T-helper 17 cell (primary cell): ENCODE measurements around the gene MICAL3. TPM values are rescaled to one million over a fixed set of nuclear protein-coding genes. Genes with fewer than 3 reads are reported as not detected.

Experiments used
- ATAC-seq: fragments of 150-1000 bp; cut with Tn5 transposase; 2 replicates; pipeline ENCODE4 v1.10.0; 2021; ENCODE audit warnings: mild to moderate bottlenecking, moderate library complexity
- DNase-seq, 3 donors: peaks; one replicate each; pipeline versions ENCODE4 v3.0.0 to v3.0.0-alpha.2; 2020 to 2021
- H3K9me3 ChIP-seq: one replicate; pipeline ENCODE4 v1.7.0; 2013; ENCODE audit warnings: low read length, mild to moderate bottlenecking; ENCODE audit not compliant: control insufficient read depth, poor library complexity, severe bottlenecking
- H3K27ac Mint-ChIP-seq: one replicate; pipeline ENCODE4 v1.8.0; 2022; ENCODE audit warnings: mild to moderate bottlenecking, moderate library complexity, mixed read lengths
- H3K27me3 Mint-ChIP-seq: one replicate; pipeline ENCODE4 v1.8.0; 2022; ENCODE audit warnings: mixed read lengths
- H3K36me3 Mint-ChIP-seq: one replicate; pipeline ENCODE4 v1.8.0; 2022; ENCODE audit warnings: low read depth, mixed read lengths
- H3K4me1 Mint-ChIP-seq: one replicate; pipeline ENCODE4 v1.8.0; 2022; ENCODE audit warnings: mild to moderate bottlenecking, mixed read lengths
- H3K4me3 Mint-ChIP-seq: one replicate; pipeline ENCODE4 v1.8.0; 2022; ENCODE audit warnings: mild to moderate bottlenecking, moderate library complexity, mixed read lengths
- total RNA-seq, 4 donors: library from RNA in 2 of 4; stranded (reverse) in 2 of 4; gene quantifications; one replicate each; pipeline ENCODE4 v1.2.3 and lab custom pipeline; 2022 to 2026

Gene MICAL3
- total RNA-seq, 2 donors from 2014 or later: 28.9 to 37.0 TPM

DNA sequence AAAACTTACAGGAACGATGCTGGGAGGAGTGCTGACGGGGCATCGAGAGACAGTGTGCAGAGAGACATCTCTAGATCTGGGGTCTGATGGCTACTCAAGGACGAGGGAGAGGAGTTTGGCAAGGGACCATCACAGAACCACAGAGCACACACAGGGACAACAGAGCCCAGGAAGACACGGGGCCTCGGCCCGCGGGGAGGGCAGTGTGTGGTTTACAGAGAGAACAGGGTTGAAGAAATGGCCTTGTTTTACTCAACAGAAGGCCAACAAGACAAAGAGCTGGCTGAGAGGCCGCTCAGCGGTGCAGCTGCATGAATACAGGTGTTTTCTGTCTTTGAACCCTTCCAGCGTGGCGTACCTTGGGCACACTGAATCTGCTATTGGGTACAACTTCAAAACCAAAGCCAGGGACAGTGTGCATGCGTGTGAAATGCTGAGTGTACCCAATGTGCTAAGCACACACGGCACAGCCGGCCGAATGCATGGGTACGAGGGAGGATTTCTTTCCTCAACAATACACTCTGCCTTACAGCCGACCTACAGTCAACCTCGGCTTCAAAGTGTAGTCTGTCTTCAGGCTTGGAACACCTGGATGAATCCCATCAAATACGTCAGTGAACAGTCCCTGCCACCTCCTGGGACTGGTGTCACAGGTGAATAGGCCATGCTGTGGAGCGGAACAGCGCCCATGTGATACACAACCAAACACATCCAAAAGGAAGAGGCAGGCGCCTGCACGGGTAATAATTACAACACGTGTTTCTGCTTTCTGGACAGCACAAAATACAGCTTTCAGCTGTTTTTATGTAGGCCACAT is 229.4 kb downstream of the MICAL3 start:
- H3K36me3 Mint-ChIP-seq: no peaks in the 10 kb centered on the region
- ATAC-seq: no peak

GRCh38 chr22:17792854-17793434 is 231.4 kb downstream of the MICAL3 start:
- H3K27me3 Mint-ChIP-seq: no peaks in the 10 kb centered on the region
- H3K27ac Mint-ChIP-seq: no peak overlapping the region
- peaks cover 6% of the 10 kb centered on the region for H3K4me1 Mint-ChIP-seq
- ATAC-seq (no peak), DNase-seq (no peak)
- H3K36me3 Mint-ChIP-seq: no peaks in the 10 kb centered on the region
- no peak overlapping the region for H3K4me3 Mint-ChIP-seq
- no peaks in the 10 kb centered on the region for H3K9me3 ChIP-seq

More for the DNA sequence above, 229.4 kb downstream of the MICAL3 start:
- Mint-ChIP-seq H3K4me3 (no peak overlapping the region), H3K27me3 (no peaks in the 10 kb centered on the region), H3K27ac (peak overlapping the region; percentile 34), H3K4me1 (peaks cover 9% of the 10 kb centered on the region)
- DNase-seq: no peak
- no peaks in the 10 kb centered on the region for H3K9me3 ChIP-seq

DNA sequence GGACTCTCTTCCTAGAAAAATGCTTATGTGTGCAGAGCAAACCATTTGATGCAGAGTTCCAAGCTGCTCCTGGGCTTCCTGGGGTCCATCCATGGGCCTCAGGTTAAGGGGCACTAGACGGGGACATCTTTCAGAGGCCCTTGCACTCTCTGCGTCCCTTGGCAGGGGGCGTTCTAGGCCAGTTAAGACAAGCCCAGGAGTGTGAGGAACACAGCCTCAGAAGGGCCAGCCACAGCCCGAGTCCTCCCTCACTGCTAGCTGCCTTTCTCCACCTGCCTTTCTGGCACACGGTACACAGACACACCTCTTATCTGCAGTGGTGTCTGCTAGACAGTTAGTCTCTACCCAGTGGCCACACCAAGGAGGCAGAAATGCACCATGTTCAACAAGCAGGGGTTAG is 232.1 kb downstream of the MICAL3 start:
- Mint-ChIP-seq H3K4me3 (no peak overlapping the region), H3K36me3 (no peaks in the 10 kb centered on the region), H3K27ac (no peak overlapping the region), H3K4me1 (peaks cover 6% of the 10 kb centered on the region), H3K27me3 (no peaks in the 10 kb centered on the region)
- ATAC-seq: no peak
- H3K9me3 ChIP-seq: no peaks in the 10 kb centered on the region
- no peak for DNase-seq

GRCh38 chr22:17791196-17791595 is 233.2 kb downstream of the MICAL3 start:
- H3K4me1 Mint-ChIP-seq: peaks cover 6% of the 10 kb centered on the region
- DNase-seq: no peak
- H3K36me3 Mint-ChIP-seq: no peaks in the 10 kb centered on the region

GRCh38 chr22:17789379-17790200 is 234.8 kb downstream of the MICAL3 start:
- H3K4me1 Mint-ChIP-seq: peaks cover 1% of the 10 kb centered on the region
- ATAC-seq: no peak
- H3K27ac Mint-ChIP-seq: no peak overlapping the region
- no peak for DNase-seq
- no peak overlapping the region for H3K4me3 Mint-ChIP-seq
- H3K36me3 Mint-ChIP-seq: no peaks in the 10 kb centered on the region
- H3K9me3 ChIP-seq: no peaks in the 10 kb centered on the region
- H3K27me3 Mint-ChIP-seq: no peaks in the 10 kb centered on the region

More at GRCh38 chr22:17791196-17791595, 233.2 kb downstream of the MICAL3 start:
- no peak overlapping the region for H3K4me3 Mint-ChIP-seq
- no peak overlapping the region for H3K27ac Mint-ChIP-seq
- no peaks in the 10 kb centered on the region for H3K27me3 Mint-ChIP-seq
- no peak for ATAC-seq
- no peaks in the 10 kb centered on the region for H3K9me3 ChIP-seq

DNA sequence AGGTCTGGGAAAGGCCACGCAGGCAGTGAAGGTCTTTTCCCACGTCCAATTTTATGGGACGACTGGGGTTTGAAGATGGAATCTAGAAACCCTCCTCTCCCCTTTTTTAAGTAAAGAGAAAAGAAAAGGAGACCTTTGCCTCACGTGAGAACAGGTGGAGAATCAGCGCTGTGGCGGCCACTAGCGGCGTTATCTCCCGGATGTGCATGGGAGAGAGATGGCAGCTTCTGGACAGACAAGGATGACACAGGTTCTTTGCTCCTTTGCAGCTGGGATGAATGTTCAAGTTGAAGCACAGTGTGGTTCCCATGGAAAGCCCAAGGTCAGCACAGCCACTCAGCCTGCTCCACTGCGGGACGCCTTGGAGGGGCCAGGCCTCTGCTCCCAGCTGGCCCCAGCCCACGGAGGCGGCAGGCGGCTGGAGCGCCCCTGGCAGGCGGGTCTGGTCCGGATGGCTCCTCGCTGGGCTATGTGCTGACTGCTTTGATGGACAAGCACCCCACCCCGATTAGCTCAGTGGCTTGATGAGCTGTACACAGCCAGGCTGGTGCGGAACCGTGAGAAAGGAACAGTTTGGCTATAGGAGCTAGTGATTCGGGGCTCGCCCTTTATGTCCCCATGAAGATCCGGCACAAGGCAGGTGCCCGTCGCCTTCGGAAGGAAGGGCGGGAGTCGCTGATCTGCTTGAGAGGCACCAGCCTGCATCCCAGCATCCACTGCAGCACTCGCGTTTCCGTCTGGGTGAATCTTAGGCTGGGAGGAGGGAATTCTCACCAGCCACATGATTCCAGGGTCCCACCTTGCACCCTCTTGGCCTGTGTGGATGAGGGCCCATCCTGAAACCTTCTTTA is 235.6 kb downstream of the MICAL3 start:
- no peak for ATAC-seq

GRCh38 chr22:17787716-17788330 is 236.5 kb downstream of the MICAL3 start:
- Mint-ChIP-seq H3K27me3 (no peaks in the 10 kb centered on the region), H3K4me3 (no peak overlapping the region), H3K27ac (peak overlapping the region; percentile 63), H3K4me1 (no peaks in the 10 kb centered on the region), H3K36me3 (no peaks in the 10 kb centered on the region)
- ATAC-seq (peak; percentile 32), DNase-seq (no peak)
- no peaks in the 10 kb centered on the region for H3K9me3 ChIP-seq

More for the DNA sequence above, 235.6 kb downstream of the MICAL3 start:
- no peak for DNase-seq
- Mint-ChIP-seq H3K4me3 (no peak overlapping the region), H3K4me1 (no peaks in the 10 kb centered on the region), H3K27ac (peak overlapping the region; percentile 63), H3K36me3 (no peaks in the 10 kb centered on the region), H3K27me3 (no peaks in the 10 kb centered on the region)
- no peaks in the 10 kb centered on the region for H3K9me3 ChIP-seq

GRCh38 chr22:17787241-17787640 is 237.1 kb downstream of the MICAL3 start:
- no peak for DNase-seq
- Mint-ChIP-seq H3K4me3 (no peak overlapping the region), H3K36me3 (no peaks in the 10 kb centered on the region), H3K27ac (peak overlapping the region; percentile 63), H3K4me1 (no peaks in the 10 kb centered on the region), H3K27me3 (no peaks in the 10 kb centered on the region)
- no peaks in the 10 kb centered on the region for H3K9me3 ChIP-seq
- no peak for ATAC-seq

DNA sequence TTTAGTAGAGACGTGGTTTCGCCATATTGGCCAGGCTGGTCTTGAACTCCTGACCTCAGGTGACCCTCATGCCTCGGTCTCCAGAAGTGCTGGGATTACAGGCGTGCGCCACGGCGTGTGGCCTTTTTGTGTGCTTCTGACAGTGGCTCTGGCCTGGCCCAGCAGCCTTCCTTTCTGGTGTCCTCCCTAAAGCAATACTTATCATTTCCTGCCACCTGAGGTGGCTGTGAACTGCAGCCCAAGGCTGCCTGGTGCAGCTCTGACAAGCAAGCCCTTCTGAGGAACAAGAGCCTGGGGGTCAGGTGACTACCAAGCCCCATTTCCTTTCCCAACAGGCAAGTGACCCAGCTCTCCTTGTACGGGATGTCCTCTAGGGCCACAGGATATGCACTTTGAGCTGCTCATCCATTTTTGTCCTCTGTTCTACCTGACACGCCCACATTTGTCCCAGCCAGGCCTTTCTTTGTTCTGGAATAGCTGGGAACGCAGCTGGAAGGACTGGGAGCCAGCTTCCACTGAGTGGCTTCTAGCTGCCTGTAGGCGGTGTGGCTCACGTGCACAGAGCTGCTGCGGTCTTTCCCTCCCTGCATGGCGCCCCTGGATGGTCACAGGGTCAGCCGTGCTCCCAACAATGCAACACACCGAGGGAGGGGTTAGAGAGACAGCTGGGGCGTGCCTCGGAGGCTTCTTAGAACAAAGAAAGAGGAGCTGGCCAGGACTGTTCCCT is 237.8 kb downstream of the MICAL3 start:
- H3K9me3 ChIP-seq: no peaks in the 10 kb centered on the region
- no peak for ATAC-seq
- H3K36me3 Mint-ChIP-seq: no peaks in the 10 kb centered on the region
- no peak overlapping the region for H3K27ac Mint-ChIP-seq
- no peaks in the 10 kb centered on the region for H3K27me3 Mint-ChIP-seq
- DNase-seq: no peak
- peaks cover 2% of the 10 kb centered on the region for H3K4me1 Mint-ChIP-seq
- H3K4me3 Mint-ChIP-seq: no peak overlapping the region

DNA sequence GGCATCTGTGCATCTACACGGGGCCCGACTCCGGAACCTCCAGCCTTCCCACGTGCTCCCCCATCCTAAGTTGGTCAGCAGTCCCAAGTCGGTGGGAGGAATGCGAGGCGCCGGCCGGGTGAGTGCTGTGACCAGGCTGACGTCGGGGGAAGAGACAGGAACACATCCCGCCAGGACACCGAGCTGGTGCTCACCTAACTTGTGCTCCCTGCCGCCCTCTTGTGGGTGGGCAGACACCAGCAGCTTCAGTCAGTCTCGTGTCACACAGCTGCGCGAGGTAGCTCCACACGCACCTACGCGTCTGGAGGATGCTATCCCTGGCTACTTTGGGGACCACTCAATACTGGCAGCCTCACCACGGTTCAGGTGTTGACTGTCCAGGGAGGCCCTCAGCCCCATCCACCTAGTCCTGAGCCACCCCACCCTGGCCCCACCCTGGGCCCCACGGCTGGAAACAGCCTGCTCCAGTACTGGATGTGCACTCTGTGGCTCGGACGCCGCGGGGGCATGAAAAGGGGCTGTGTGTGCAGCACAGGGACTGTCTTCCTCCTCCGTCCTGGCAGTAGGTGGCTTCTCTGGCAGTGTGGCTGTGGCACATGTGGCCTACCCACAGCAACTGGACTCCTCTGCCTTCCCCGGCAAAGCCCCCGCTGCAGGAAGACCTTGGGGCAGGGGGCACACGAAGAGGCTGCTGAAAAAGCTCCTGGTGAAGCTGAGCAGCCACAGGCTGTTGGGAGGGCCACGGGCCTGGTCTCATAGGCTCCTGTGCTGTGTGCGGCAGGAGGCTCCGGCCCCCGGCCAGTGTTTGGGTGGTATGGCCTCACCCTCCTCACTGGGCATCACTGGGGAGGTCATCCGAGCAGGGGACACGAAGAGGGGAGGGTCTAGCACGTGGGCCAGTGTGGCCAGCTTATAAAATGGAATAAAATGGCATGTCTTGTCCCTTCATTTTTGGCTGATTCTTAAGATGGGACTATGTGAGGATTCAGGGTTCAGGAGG is 238.9 kb downstream of the MICAL3 start:
- Mint-ChIP-seq H3K4me3 (no peak overlapping the region), H3K36me3 (no peaks in the 10 kb centered on the region), H3K27ac (no peak overlapping the region), H3K4me1 (peaks cover 7% of the 10 kb centered on the region), H3K27me3 (no peaks in the 10 kb centered on the region)
- no peaks in the 10 kb centered on the region for H3K9me3 ChIP-seq
- DNase-seq: peak; percentile 56 to 68 (median 57)
- ATAC-seq: peak; percentile 32

GRCh38 chr22:17784776-17785175 is 239.6 kb downstream of the MICAL3 start:
- no peak overlapping the region for H3K4me3 Mint-ChIP-seq

More at GRCh38 chr22:17784776-17785175, 239.6 kb downstream of the MICAL3 start:
- no peaks in the 10 kb centered on the region for H3K36me3 Mint-ChIP-seq
- H3K9me3 ChIP-seq: no peaks in the 10 kb centered on the region
- H3K4me1 Mint-ChIP-seq: peaks cover 12% of the 10 kb centered on the region
- DNase-seq (no peak), ATAC-seq (no peak)
- H3K27ac Mint-ChIP-seq: no peak overlapping the region
- H3K27me3 Mint-ChIP-seq: no peaks in the 10 kb centered on the region
